Mesothelial cell of epicardium (in vitro differentiated cells): ENCODE results near the gene SMC1A. TPM values are rescaled to one million over a fixed set of nuclear protein-coding genes. Genes with fewer than 3 reads are reported as not detected.

Experiments used
- DNase-seq, 2 experiments: peaks; one replicate each; pipeline ENCODE4 v3.0.0; 2021; ENCODE audit warnings: low spot score in 2 of 2; ENCODE audit not compliant: unreplicated experiment in 2 of 2
- H3K27ac Mint-ChIP-seq: 2 replicates; pipeline ENCODE4 v1.8.0; 2021; ENCODE audit warnings: mixed read lengths
- H3K27me3 Mint-ChIP-seq: 2 replicates; pipeline ENCODE4 v1.8.0; 2021; ENCODE audit warnings: low read depth, mixed read lengths
- H3K36me3 Mint-ChIP-seq: 2 replicates; pipeline ENCODE4 v1.8.0; 2021; ENCODE audit warnings: mixed read lengths
- H3K4me1 Mint-ChIP-seq: 2 replicates; pipeline ENCODE4 v1.8.0; 2021; ENCODE audit warnings: mixed read lengths
- H3K4me3 Mint-ChIP-seq: 2 replicates; pipeline ENCODE4 v1.8.0; 2021; ENCODE audit warnings: mild to moderate bottlenecking, moderate library complexity, mixed read lengths
- H3K9me3 Mint-ChIP-seq: 2 replicates; pipeline ENCODE4 v1.8.0; 2021; ENCODE audit warnings: mixed read lengths
- microRNA-seq: library from miRNA; unstranded; fragments of <30 nt; microRNA quantifications from one replicate; pipeline ENCODE4 v1.2.0, GENCODE V29; 2021; ENCODE audit warnings: inconsistent platforms, mixed read lengths
- total RNA-seq: library from RNA; stranded (reverse); gene quantifications from 3 replicates; pipeline ENCODE4 v1.2.1, GENCODE V29; 2021
- TF ChIP-seq, protein P1 (sequence below): fragments of 200-600 bp; sonication (generic); IDR thresholded peaks from one replicate; pipeline ENCODE4 v1.5.0; 2021; ENCODE audit warnings: antibody characterized with exemption; ENCODE audit not compliant: unreplicated experiment

Gene SMC1A
- total RNA-seq, 1 donor from 2014 or later, result 65.1 TPM

DNA sequence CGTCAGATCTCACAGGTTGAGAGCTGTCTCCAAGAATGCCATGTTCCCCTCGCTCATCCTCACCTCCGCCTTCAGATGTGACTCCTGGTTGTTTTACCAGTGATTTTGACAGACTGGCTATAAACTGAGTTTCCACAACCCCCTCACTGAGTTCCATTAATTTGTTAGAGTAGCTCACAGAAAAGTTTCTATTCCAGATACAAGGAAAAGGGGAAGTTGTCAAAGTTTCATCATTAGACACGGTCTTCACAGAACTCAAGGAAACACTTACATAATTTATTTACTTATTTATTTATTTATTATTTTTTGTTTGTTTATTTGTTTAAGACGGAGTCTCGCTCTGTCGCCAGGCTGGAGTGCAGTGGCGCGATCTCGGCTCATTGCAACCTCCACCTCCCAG is 85.4 kb downstream of the SMC1A start:
- TF ChIP-seq, protein P1, sequence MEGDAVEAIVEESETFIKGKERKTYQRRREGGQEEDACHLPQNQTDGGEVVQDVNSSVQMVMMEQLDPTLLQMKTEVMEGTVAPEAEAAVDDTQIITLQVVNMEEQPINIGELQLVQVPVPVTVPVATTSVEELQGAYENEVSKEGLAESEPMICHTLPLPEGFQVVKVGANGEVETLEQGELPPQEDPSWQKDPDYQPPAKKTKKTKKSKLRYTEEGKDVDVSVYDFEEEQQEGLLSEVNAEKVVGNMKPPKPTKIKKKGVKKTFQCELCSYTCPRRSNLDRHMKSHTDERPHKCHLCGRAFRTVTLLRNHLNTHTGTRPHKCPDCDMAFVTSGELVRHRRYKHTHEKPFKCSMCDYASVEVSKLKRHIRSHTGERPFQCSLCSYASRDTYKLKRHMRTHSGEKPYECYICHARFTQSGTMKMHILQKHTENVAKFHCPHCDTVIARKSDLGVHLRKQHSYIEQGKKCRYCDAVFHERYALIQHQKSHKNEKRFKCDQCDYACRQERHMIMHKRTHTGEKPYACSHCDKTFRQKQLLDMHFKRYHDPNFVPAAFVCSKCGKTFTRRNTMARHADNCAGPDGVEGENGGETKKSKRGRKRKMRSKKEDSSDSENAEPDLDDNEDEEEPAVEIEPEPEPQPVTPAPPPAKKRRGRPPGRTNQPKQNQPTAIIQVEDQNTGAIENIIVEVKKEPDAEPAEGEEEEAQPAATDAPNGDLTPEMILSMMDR, result no peak
- H3K27ac Mint-ChIP-seq, result no peak overlapping the region
- peaks cover 15% of the 10 kb centered on the region for H3K27me3 Mint-ChIP-seq
- H3K36me3 Mint-ChIP-seq, result no peaks in the 10 kb centered on the region
- no peaks in the 10 kb centered on the region for H3K4me1 Mint-ChIP-seq
- no peak for DNase-seq
- peaks cover 14% of the 10 kb centered on the region for H3K9me3 Mint-ChIP-seq
- H3K4me3 Mint-ChIP-seq, result no peak overlapping the region

DNA sequence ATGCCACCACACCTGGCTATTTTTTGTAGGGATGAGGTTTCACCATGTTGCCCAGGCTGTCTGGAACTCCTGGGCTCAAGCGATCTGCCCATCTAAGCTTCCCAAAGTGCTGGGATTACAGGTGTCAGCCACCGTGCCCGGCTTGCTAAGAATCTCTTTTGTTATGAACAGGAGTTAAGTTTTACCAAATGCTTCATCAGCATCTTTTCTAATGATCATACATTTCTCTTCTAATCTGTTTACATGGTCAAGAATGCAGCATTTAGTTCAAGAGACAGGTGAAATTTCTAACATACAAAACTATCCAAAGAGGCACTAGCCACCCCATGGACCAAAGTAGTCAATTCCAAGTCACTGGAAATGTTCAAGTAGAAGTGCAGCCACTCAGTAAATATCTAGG is 88.6 kb downstream of the SMC1A start:
- no peak for DNase-seq
- H3K4me1 Mint-ChIP-seq, result no peaks in the 10 kb centered on the region
- TF ChIP-seq, protein P1, result no peak
- no peak overlapping the region for H3K27ac Mint-ChIP-seq
- H3K36me3 Mint-ChIP-seq, result no peaks in the 10 kb centered on the region
- H3K4me3 Mint-ChIP-seq, result no peak overlapping the region
- H3K27me3 Mint-ChIP-seq, result peaks cover 18% of the 10 kb centered on the region
- H3K9me3 Mint-ChIP-seq, result peaks cover 14% of the 10 kb centered on the region

DNA sequence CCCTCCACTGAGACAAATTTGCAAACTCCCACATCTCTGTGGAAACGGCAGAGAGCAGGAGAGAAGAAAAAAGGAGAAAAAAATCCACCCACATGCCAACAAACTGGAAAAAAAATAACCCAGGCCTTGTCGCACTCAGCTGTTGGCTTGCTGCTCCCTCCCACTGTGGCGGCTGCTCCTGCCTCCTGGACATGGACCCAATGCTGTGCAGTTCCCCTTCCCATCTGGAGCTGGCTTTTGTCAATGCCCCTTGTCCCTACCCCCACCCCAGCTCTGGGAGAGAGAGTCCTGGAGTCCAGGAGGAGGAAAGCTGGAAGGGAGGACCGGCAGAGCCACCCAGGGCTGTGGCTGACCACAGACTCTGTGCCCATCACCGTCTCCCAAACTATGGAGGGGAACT is 90.2 kb downstream of the SMC1A start:
- Mint-ChIP-seq H3K27ac (no peak overlapping the region), H3K27me3 (peaks cover 18% of the 10 kb centered on the region), H3K36me3 (no peaks in the 10 kb centered on the region), H3K4me1 (no peaks in the 10 kb centered on the region), H3K4me3 (no peak overlapping the region), H3K9me3 (peaks cover 14% of the 10 kb centered on the region)
- no peak for DNase-seq
- TF ChIP-seq, protein P1, result no peak

DNA sequence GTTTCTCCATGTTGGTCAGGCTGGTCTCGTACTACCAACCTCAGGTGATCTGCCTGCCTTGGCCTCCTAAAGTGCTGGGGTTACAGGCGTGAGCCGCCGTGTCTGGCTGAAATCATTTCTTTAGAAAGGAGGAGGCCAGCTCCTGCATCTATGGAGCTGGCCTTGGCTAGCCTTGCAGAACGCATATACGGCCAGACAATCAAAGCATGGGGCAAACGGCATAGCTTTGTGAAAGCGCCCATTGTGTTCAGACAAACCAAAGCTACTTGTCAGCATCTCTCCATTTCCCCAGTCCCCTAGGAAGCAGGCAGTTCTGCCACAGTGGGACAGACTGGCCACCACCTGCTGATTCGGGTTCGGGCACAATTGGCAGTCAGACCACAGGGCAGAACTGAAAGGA is 92.1 kb downstream of the SMC1A start:
- Mint-ChIP-seq H3K4me3 (no peak overlapping the region), H3K27ac (no peak overlapping the region), H3K9me3 (peaks cover 19% of the 10 kb centered on the region), H3K27me3 (peaks cover 21% of the 10 kb centered on the region), H3K4me1 (no peaks in the 10 kb centered on the region), H3K36me3 (no peaks in the 10 kb centered on the region)
- no peak for DNase-seq
- TF ChIP-seq, protein P1, result no peak

DNA sequence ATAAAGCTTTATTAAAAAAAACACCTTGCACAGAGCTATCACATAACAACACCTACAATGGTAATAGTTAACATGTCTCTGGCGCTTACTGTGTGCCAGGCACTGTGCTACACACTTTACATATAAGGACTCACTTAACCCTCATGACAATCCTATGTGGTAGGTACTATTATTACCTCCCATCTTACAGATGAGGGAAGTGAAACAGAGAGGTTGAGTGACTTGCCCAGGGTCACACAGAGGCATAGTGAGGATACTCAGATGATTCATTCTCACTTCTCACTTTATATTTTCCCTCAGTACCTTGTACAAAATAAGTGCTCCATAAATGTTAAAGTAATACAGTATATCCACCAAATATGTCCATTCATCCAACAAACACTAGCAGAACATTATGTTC is 97.7 kb downstream of the SMC1A start:
- H3K9me3 Mint-ChIP-seq, result peaks cover 13% of the 10 kb centered on the region
- H3K4me3 Mint-ChIP-seq, result no peak overlapping the region
- peaks cover 19% of the 10 kb centered on the region for H3K4me1 Mint-ChIP-seq

More for the DNA sequence above, 97.7 kb downstream of the SMC1A start:
- Mint-ChIP-seq H3K36me3 (no peaks in the 10 kb centered on the region), H3K27me3 (peaks cover 23% of the 10 kb centered on the region), H3K27ac (no peak overlapping the region)
- no peak for DNase-seq
- TF ChIP-seq, protein P1, result no peak

Small RNAs within 50 kb of the gene (microRNA-seq; reads per million reads assigned to microRNA genes)
- 0.88 reads per million for gene MIR6857

Other genes starting within 250 kb of the SMC1A start
- gene KDM5C, start 197.4 kb downstream of the SMC1A start, total RNA-seq, result 128 to 134 TPM (median 128 TPM) in 3 replicates
- gene IQSEC2, start 141.1 kb downstream of the SMC1A start, total RNA-seq, result 19.8 to 23.0 TPM (median 22.2 TPM) in 3 replicates
- gene RIBC1, start 219 bp upstream of the SMC1A start, total RNA-seq, result 1.2 to 2.0 TPM (median 1.7 TPM) in 3 replicates
- 65.8 to 70.1 TPM (median 68.6 TPM) in 3 replicates for gene HSD17B10, start 11.7 kb upstream of the SMC1A start, total RNA-seq